ENCODE measurements around the gene PLCL2.

DNA sequence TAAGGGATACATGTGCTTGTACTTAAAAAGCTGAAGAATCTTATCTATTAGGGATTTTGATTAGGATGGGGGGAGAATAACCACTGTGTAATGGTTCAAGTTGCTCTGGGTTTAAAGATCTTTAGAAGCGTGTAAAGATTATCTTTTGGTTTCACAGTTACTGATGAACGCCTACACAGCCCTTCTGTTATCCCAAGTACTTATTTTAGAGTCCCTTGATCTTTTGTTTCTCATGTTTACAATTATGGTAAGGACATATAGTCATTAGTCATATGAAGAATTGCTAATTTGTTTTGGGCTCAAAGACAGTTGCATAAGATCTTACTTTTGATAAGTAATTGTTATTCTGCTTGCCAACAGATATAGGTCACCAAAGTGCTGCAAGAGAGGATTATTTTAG lies 160.1 kb downstream of the PLCL2 start:
- TF ChIP-seq POLR2A (IDR thresholded peaks at IDR 0.05) (no peak), POLR2AphosphoS5 (IDR thresholded peaks at IDR 0.05) (no peak)
- TF ChIP-seq, protein P1, sequence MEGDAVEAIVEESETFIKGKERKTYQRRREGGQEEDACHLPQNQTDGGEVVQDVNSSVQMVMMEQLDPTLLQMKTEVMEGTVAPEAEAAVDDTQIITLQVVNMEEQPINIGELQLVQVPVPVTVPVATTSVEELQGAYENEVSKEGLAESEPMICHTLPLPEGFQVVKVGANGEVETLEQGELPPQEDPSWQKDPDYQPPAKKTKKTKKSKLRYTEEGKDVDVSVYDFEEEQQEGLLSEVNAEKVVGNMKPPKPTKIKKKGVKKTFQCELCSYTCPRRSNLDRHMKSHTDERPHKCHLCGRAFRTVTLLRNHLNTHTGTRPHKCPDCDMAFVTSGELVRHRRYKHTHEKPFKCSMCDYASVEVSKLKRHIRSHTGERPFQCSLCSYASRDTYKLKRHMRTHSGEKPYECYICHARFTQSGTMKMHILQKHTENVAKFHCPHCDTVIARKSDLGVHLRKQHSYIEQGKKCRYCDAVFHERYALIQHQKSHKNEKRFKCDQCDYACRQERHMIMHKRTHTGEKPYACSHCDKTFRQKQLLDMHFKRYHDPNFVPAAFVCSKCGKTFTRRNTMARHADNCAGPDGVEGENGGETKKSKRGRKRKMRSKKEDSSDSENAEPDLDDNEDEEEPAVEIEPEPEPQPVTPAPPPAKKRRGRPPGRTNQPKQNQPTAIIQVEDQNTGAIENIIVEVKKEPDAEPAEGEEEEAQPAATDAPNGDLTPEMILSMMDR (IDR thresholded peaks at IDR 0.05): no peak

Data from prostate gland (tissue), 2 donors.